ENCODE measurements around the gene MAP3K5. TPM values are rescaled to one million over a fixed set of nuclear protein-coding genes. Genes with fewer than 3 reads are reported as not detected.

MAP3K5 gene
- total RNA-seq, 6 donors from 2014 or later: 26.4 to 45.1 (median 41.8) TPM

GRCh38 chr6:136604928-136605510 lies 187.3 kb downstream of the MAP3K5 start:
- Histone ChIP-seq H3K27me3 (no peaks in the 10 kb centered on the region), H3K4me1 (peaks cover 18 to 26% (median 18%) of the 10 kb centered on the region in 4 donors), H3K27ac (no peak overlapping the region), H3K9me3 (no peaks in the 10 kb centered on the region), H3K4me3 (no peak overlapping the region), H3K36me3 (peaks cover 0 to 25% (median 10%) of the 10 kb centered on the region in 4 donors)
- no peak for TF ChIP-seq POLR2A (IDR thresholded peaks at IDR 0.05)
- TF ChIP-seq POLR2AphosphoS5 (IDR thresholded peaks at IDR 0.05): no peak
- TF ChIP-seq EP300 (IDR thresholded peaks at IDR 0.05): no peak
- no peak for TF ChIP-seq CTCF (IDR thresholded peaks at IDR 0.05)
- DNase-seq (no peak), ATAC-seq (ENCODE audit: low FRiP score in 2 of 2) (no peak)
- WGBS, 2 donors: 76 to 83% methylated on average over 5 of the region's 5 CpGs

GRCh38 chr6:136604328-136604825 lies 187.9 kb downstream of the MAP3K5 start:
- Histone ChIP-seq H3K27me3 (no peaks in the 10 kb centered on the region), H3K36me3 (peaks cover 0 to 25% (median 10%) of the 10 kb centered on the region in 4 donors), H3K4me3 (no peak overlapping the region), H3K4me1 (peaks cover 11 to 19% (median 12%) of the 10 kb centered on the region in 4 donors), H3K9me3 (no peaks in the 10 kb centered on the region), H3K27ac (no peak overlapping the region)
- no peak for ATAC-seq (ENCODE audit: low FRiP score in 2 of 2)
- 89 to 91% methylated on average over 1 of the region's 1 CpG for WGBS, 2 donors
- DNase-seq: no peak
- TF ChIP-seq POLR2A (IDR thresholded peaks at IDR 0.05) (no peak), CTCF (IDR thresholded peaks at IDR 0.05) (no peak), POLR2AphosphoS5 (IDR thresholded peaks at IDR 0.05) (no peak), EP300 (IDR thresholded peaks at IDR 0.05) (no peak)

- 78 to 79% methylated on average over 3 of the region's 3 CpGs for WGBS, 2 donors
- no peak for ATAC-seq (ENCODE audit: low FRiP score in 2 of 2)
Observed at GRCh38 chr6:136600818-136601217, 191.5 kb downstream of the MAP3K5 start.

GRCh38 chr6:136599329-136600011 lies 192.8 kb downstream of the MAP3K5 start:
- Histone ChIP-seq H3K27ac (no peak overlapping the region), H3K27me3 (no peaks in the 10 kb centered on the region), H3K9me3 (no peaks in the 10 kb centered on the region), H3K36me3 (peaks cover 0 to 31% (median 8%) of the 10 kb centered on the region in 4 donors), H3K4me1 (peaks cover 4 to 5% (median 4%) of the 10 kb centered on the region in 4 donors), H3K4me3 (no peak overlapping the region)
- TF ChIP-seq CTCF (IDR thresholded peaks at IDR 0.05) (no peak), POLR2A (IDR thresholded peaks at IDR 0.05) (no peak), POLR2AphosphoS5 (IDR thresholded peaks at IDR 0.05) (no peak)
- WGBS, 2 donors: 86 to 89% methylated on average over 10 of the region's 10 CpGs
- DNase-seq: no peak
- no peak for ATAC-seq (ENCODE audit: low FRiP score in 2 of 2)

More at GRCh38 chr6:136600818-136601217, 191.5 kb downstream of the MAP3K5 start:
- Histone ChIP-seq H3K4me1 (no peaks in the 10 kb centered on the region), H3K36me3 (peaks cover 0 to 36% (median 10%) of the 10 kb centered on the region in 4 donors), H3K27me3 (no peaks in the 10 kb centered on the region), H3K9me3 (no peaks in the 10 kb centered on the region), H3K4me3 (no peak overlapping the region), H3K27ac (no peak overlapping the region)
- TF ChIP-seq CTCF (IDR thresholded peaks at IDR 0.05): no peak
- no peak for TF ChIP-seq POLR2A (IDR thresholded peaks at IDR 0.05)
- TF ChIP-seq EP300 (IDR thresholded peaks at IDR 0.05): no peak
- TF ChIP-seq POLR2AphosphoS5 (IDR thresholded peaks at IDR 0.05): no peak
- DNase-seq: no peak
